ENCODE data around the gene TAF11L9. TPM values are rescaled to one million over a fixed set of nuclear protein-coding genes. Genes with fewer than 3 reads are reported as not detected.
"Not testable (repeated sequence)": the region's sequence is repeated elsewhere in the genome, so short reads cannot be mapped to it uniquely, and the experiment has no call there.

TAF11L9 gene
- total RNA-seq, 4 donors from 2014 or later = not detected

- Histone ChIP-seq H3K4me1 (no peaks in the 10 kb centered on the region), H3K4me3 (no peak overlapping the region), H3K27ac (no peak overlapping the region), H3K9me3 (no peaks in the 10 kb centered on the region), H3K27me3 (no peaks in the 10 kb centered on the region), H3K36me3 (no peaks in the 10 kb centered on the region)
- in situ Hi-C loops (cut with MboI; ENCODE audit: low pct_ligation_motif_present in 1 of 4, low pct_unique_long_range_greater_than_20kb in 1 of 4, low sequenced_read_pairs in 3 of 4) (no loop called here), intact Hi-C loops (cut with DNase I; ENCODE audit: low total_unique reads) (no loop called here)
- WGBS, 2 donors (ENCODE audit: low coverage in 1 of 2) = 76 to 82% methylated on average over 3 of the region's 3 CpGs
- no peak for DNase-seq
- no peak for TF ChIP-seq EP300 (IDR thresholded peaks at IDR 0.05; ENCODE audit: low read depth)
Observed at GRCh38 chr5:17619354-17619753, 25.2 kb upstream of the TAF11L9 start.

- DNase-seq = no peak
- no peak overlapping the region for H3K27ac ChIP-seq
- in situ Hi-C loops (cut with MboI; ENCODE audit: low pct_ligation_motif_present in 1 of 4, low pct_unique_long_range_greater_than_20kb in 1 of 4, low sequenced_read_pairs in 3 of 4) = no loop called here
- no peak for TF ChIP-seq EP300 (IDR thresholded peaks at IDR 0.05; ENCODE audit: low read depth)
- no peak for TF ChIP-seq CTCF (IDR thresholded peaks at IDR 0.05)
- no peak for TF ChIP-seq POLR2A (IDR thresholded peaks at IDR 0.05)
- TF ChIP-seq POLR2AphosphoS5 (IDR thresholded peaks at IDR 0.05) = no peak
- H3K4me1 ChIP-seq = no peaks in the 10 kb centered on the region
- H3K36me3 ChIP-seq = no peaks in the 10 kb centered on the region
- no peak overlapping the region for H3K4me3 ChIP-seq
- 80% methylated on average over 17 of the region's 17 CpGs; no CpG with 5 or more reads in 1 of the 2 donors for WGBS, 2 donors (ENCODE audit: low coverage in 1 of 2)
- no peaks in the 10 kb centered on the region for H3K27me3 ChIP-seq
- intact Hi-C loops (cut with DNase I; ENCODE audit: low total_unique reads) = no loop called here
- no peaks in the 10 kb centered on the region for H3K9me3 ChIP-seq
Observed at GRCh38 chr5:17614872-17615605, 20.8 kb upstream of the TAF11L9 start.

GRCh38 chr5:17610092-17610491, 15.9 kb upstream of the TAF11L9 start, which contains the start of gene TAF11L12:
TAF11L12 (plus strand) TSS chr5:17610392.
- H3K4me3 ChIP-seq; H3K4me1 ChIP-seq; intact Hi-C loops (cut with DNase I; ENCODE audit: low total_unique reads); H3K36me3 ChIP-seq; H3K27me3 ChIP-seq; H3K9me3 ChIP-seq; H3K27ac ChIP-seq; in situ Hi-C loops (cut with MboI; ENCODE audit: low pct_ligation_motif_present in 1 of 4, low pct_unique_long_range_greater_than_20kb in 1 of 4, low sequenced_read_pairs in 3 of 4); DNase-seq: not testable (repeated sequence)
- WGBS, 2 donors (ENCODE audit: low coverage in 1 of 2) = 50 to 72% methylated on average over 2 of the region's 2 CpGs

- H3K27ac ChIP-seq; H3K36me3 ChIP-seq; H3K27me3 ChIP-seq; H3K9me3 ChIP-seq; DNase-seq; in situ Hi-C loops (cut with MboI; ENCODE audit: low pct_ligation_motif_present in 1 of 4, low pct_unique_long_range_greater_than_20kb in 1 of 4, low sequenced_read_pairs in 3 of 4); H3K4me3 ChIP-seq; H3K4me1 ChIP-seq; intact Hi-C loops (cut with DNase I; ENCODE audit: low total_unique reads): not testable (repeated sequence)
- WGBS, 2 donors (ENCODE audit: low coverage in 1 of 2) = 88 to 94% methylated on average over 1 to 4 of the region's 4 CpGs
Observed at GRCh38 chr5:17607461-17607860, 13.3 kb upstream of the TAF11L9 start.

GRCh38 chr5:17604951-17605350, 10.8 kb upstream of the TAF11L9 start:
- H3K4me3 ChIP-seq = no peak overlapping the region
- DNase-seq = no peak
- H3K27me3 ChIP-seq = no peaks in the 10 kb centered on the region
- H3K9me3 ChIP-seq = no peaks in the 10 kb centered on the region
- intact Hi-C loops (cut with DNase I; ENCODE audit: low total_unique reads) (no loop called here), in situ Hi-C loops (cut with MboI; ENCODE audit: low pct_ligation_motif_present in 1 of 4, low pct_unique_long_range_greater_than_20kb in 1 of 4, low sequenced_read_pairs in 3 of 4) (no loop called here)
- TF ChIP-seq CTCF (IDR thresholded peaks at IDR 0.05) (no peak), EP300 (IDR thresholded peaks at IDR 0.05; ENCODE audit: low read depth) (no peak), POLR2AphosphoS5 (IDR thresholded peaks at IDR 0.05) (no peak), POLR2A (IDR thresholded peaks at IDR 0.05) (no peak)
- H3K36me3 ChIP-seq = no peaks in the 10 kb centered on the region
- no peak overlapping the region for H3K27ac ChIP-seq
- no peaks in the 10 kb centered on the region for H3K4me1 ChIP-seq
- 94 to 95% methylated on average over 7 to 13 of the region's 14 CpGs for WGBS, 2 donors (ENCODE audit: low coverage in 1 of 2)

GRCh38 chr5:17603880-17604279, 9.7 kb upstream of the TAF11L9 start, which contains the start of gene TAF11L11:
TAF11L11 (plus strand) TSS chr5:17604183.
- H3K27ac ChIP-seq; H3K36me3 ChIP-seq; H3K4me3 ChIP-seq; H3K9me3 ChIP-seq; H3K4me1 ChIP-seq; DNase-seq; H3K27me3 ChIP-seq; in situ Hi-C loops (cut with MboI; ENCODE audit: low pct_ligation_motif_present in 1 of 4, low pct_unique_long_range_greater_than_20kb in 1 of 4, low sequenced_read_pairs in 3 of 4); intact Hi-C loops (cut with DNase I; ENCODE audit: low total_unique reads): not testable (repeated sequence)
- WGBS, 2 donors (ENCODE audit: low coverage in 1 of 2) = 63 to 67% methylated on average over 1 to 6 of the region's 6 CpGs

- H3K4me1 ChIP-seq; H3K27ac ChIP-seq; in situ Hi-C loops (cut with MboI; ENCODE audit: low pct_ligation_motif_present in 1 of 4, low pct_unique_long_range_greater_than_20kb in 1 of 4, low sequenced_read_pairs in 3 of 4); H3K4me3 ChIP-seq; intact Hi-C loops (cut with DNase I; ENCODE audit: low total_unique reads); H3K27me3 ChIP-seq; DNase-seq; H3K36me3 ChIP-seq; H3K9me3 ChIP-seq: not testable (repeated sequence)
- WGBS, 2 donors (ENCODE audit: low coverage in 1 of 2) = no CpG with 5 or more reads among the region's 15 CpGs
Observed at GRCh38 chr5:17597728-17598127, 3.5 kb upstream of the TAF11L9 start, which contains the start of gene TAF11L10. TAF11L10 (minus strand) TSS chr5:17597828.

- in situ Hi-C loops (cut with MboI; ENCODE audit: low pct_ligation_motif_present in 1 of 4, low pct_unique_long_range_greater_than_20kb in 1 of 4, low sequenced_read_pairs in 3 of 4); H3K4me1 ChIP-seq; H3K27ac ChIP-seq; intact Hi-C loops (cut with DNase I; ENCODE audit: low total_unique reads); H3K27me3 ChIP-seq; H3K36me3 ChIP-seq; H3K9me3 ChIP-seq; H3K4me3 ChIP-seq; DNase-seq: not testable (repeated sequence)
- no CpG with 5 or more reads among the region's 16 CpGs for WGBS, 2 donors (ENCODE audit: low coverage in 1 of 2)
Observed at GRCh38 chr5:17590860-17591259, 3.3 kb downstream of the TAF11L9 start, which contains the start of gene TAF11L8. TAF11L8 (minus strand) TSS chr5:17590960.
